GM13977 (cell line): ENCODE measurements around the gene CHST11.
"Not testable (repeated sequence)": the region's sequence is repeated elsewhere in the genome, so short reads cannot be mapped to it uniquely, and the experiment has no call there.

Experiments used
- DNase-seq: peaks from one replicate; pipeline ENCODE4 v3.0.0; 2012; ENCODE audit warnings: low spot score
- in situ Hi-C: fragments of 300-500 bp; cut with MboI; formaldehyde crosslinking; loops from one replicate; pipeline ENCODE4 v1.12.0; 2022; ENCODE audit warnings: low sequenced_read_pairs, low pct_unique_long_range_greater_than_20kb, mixed read lengths, inconsistent platforms; ENCODE audit not compliant: unreplicated experiment
- TF ChIP-seq, protein P1 (sequence below): IDR thresholded peaks from 2 replicates; pipeline ENCODE4 v1.5.1; 2012; ENCODE audit warnings: mild to moderate bottlenecking, control low read depth; ENCODE audit not compliant: insufficient read depth; ENCODE audit errors: extremely low read depth, missing control alignments

CHST11 gene

DNA sequence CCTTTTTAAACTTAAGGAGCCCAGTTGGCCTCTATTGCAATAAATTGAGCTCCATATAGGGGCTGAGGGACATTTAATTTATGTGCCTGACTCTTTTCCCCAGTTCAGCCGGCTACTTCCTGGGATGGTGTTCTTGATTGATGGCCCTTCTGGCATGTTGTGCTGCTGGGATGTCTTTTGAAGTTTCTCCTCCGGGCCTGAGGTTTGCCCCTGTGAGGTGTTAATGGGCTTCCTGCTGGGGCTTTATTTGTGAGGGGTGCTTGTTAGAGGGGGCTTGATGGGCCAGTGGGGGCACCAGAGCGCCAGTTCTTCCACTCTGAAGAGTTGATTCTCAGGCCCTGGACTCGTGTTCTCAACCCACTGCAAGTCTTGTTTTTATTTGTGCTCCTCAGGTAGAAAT is 69.6 kb downstream of the CHST11 start:
- in situ Hi-C loops = no loop called here
- no peak for DNase-seq
- TF ChIP-seq, protein P1, sequence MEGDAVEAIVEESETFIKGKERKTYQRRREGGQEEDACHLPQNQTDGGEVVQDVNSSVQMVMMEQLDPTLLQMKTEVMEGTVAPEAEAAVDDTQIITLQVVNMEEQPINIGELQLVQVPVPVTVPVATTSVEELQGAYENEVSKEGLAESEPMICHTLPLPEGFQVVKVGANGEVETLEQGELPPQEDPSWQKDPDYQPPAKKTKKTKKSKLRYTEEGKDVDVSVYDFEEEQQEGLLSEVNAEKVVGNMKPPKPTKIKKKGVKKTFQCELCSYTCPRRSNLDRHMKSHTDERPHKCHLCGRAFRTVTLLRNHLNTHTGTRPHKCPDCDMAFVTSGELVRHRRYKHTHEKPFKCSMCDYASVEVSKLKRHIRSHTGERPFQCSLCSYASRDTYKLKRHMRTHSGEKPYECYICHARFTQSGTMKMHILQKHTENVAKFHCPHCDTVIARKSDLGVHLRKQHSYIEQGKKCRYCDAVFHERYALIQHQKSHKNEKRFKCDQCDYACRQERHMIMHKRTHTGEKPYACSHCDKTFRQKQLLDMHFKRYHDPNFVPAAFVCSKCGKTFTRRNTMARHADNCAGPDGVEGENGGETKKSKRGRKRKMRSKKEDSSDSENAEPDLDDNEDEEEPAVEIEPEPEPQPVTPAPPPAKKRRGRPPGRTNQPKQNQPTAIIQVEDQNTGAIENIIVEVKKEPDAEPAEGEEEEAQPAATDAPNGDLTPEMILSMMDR = no peak

DNA sequence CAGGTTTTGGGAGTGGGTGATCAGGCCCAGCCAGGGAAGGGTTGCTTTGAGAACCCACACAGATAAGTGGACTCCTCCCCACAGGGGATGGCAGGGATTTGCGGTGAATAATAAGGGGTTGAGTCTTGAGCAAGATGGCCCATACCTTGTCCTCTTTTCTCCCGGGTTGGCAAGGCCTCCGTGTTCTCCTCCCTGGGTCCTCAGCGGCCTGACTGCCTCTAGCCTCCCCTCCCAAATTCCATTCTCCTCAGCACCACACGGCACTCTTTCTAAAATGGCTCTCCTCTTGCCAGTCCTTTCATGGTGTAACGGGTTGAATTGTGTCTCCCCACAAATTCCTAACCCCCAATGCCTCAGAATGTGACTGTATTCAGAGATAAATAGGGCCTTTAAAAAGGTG is 70.0 kb downstream of the CHST11 start:
- in situ Hi-C loops = no loop called here
- no peak for DNase-seq
- TF ChIP-seq, protein P1 = no peak

DNA sequence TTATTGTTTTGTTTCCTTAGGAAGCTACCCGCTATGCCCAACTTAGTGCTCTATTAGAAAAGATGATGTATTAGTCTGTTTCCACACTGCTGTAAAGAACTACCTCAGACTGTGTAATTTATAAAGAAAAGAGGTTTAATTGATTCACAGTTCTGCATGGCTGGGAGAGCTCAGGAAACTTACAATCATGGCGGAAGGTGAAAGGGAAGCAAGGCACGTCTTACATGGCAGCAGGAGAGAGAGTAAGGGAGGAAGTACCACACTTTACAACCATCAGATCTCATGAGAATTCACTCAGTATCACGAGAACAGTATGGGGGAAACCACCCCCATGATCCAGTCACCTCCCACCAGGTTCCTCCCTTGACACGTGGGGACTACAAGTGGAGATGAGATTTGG is 70.9 kb downstream of the CHST11 start:
- in situ Hi-C loops, DNase-seq: not testable (repeated sequence)

DNA sequence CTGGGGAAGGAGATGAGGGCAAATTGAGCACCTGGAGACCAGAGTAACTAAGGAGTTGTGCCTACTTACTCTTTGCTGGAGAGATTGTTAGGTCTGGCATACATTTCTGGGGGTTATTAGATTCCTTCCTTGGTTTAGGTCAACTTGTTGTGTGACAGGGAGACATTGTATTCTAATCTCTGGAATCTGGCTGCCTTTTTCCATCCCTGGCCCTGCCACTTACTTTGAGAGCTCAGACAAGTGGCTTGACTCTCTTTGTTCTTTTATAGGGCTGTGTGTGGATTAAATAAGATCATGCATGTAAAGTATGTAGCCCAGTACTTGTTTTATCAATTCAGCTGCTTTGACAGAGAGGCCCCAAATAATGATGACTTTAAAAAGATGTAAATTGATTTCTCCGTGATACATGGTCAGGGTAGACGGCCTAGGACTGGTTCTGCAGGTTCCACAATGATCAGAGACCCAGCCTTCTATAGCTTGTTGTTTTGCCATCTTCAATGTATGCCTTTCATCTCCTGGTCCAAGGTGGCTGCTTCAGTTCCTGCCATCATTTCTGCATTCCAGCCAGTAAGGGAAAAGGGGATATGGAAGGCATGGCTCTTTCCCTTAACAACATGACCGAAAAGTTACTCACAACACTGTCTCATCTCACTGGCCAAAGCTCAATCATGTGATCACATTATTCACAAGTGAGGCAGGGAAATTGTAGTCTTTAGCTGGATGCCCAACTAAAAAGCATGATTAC is 72.6 kb downstream of the CHST11 start:
- TF ChIP-seq, protein P1 = no peak
- in situ Hi-C loops = no loop called here
- DNase-seq = no peak

DNA sequence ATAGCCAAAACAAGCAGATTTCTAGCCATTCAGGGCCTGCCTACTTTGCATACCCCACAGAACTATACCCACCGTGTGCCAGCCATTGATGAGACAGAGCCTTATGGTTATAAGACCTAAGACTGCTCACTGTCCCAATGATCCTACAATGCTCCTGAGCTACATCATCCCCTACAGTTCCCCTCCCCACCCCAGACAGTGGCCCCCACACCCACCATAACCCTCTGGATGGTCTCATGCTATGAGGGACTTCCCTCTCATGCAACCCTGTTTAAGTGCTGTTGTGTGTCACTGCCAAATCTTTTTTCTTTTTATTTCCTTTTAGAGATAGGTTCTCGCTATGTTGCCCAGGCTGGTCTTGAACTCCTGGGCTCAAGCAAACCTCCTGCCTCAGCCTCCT is 75.9 kb downstream of the CHST11 start:
- TF ChIP-seq, protein P1 = no peak
- in situ Hi-C loops = no loop called here
- DNase-seq = no peak

DNA sequence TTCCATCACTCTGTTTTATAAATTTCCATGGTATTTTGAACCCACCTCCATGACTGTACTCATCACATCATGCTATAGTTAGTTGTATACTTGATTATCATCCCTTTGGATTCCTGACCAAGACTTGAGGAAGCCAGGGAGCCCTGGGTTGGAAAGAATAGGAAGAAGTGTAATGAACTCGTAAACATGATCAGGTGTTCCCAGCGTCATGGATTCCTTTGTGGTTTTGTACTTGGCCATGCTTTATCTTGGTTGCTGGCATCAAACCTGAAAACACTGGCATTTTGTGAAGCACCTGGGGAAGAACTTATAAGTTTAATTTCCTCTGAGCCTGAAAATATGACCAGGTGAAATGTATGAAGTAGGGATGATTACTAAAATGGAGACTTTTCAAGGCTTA is 76.4 kb downstream of the CHST11 start:
- TF ChIP-seq, protein P1 = no peak
- DNase-seq = no peak
- in situ Hi-C loops = no loop called here

DNA sequence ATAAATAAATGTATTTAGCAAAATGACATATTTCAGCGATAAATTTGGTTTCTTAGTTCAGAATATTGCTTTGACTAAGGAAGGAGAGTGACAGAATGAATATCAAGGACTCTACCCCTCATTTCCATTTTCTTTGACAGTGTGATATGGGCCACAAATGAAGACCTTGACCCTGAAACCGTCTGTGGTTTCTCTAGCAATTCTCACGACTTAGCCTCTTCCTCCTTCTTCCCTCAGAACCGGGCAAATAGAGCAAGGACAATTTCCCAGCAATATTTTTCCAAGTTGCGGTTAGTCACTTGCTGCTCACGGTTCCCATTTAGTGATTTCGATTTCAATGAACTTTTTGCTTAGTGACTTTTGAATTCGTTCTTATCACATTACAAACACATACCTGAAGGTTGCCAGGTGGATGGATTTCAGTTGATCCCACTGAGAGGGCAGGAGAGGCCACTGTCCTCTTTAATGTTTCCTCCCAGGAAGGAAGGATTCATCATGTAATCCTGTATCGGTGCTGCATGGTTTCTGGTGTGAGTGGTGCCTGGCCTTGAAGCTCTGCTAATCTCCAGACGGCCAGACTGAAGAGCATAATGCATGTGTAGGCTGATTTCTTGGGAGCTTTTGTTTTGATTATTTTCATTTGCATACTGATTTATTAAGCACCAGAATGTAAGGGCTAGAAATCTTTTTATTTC is 77.6 kb downstream of the CHST11 start:
- TF ChIP-seq, protein P1 = no peak
- in situ Hi-C loops = no loop called here

More for the DNA sequence above, 77.6 kb downstream of the CHST11 start:
- no peak for DNase-seq
